ENCODE measurements around the gene CYYR1. TPM values are rescaled to one million over a fixed set of nuclear protein-coding genes. Genes with fewer than 3 reads are reported as not detected.

The CYYR1 gene
- total and polyA plus RNA-seq, 5 experiments from 2014 or later: not detected

- ATAC-seq (no peak), DNase-seq (no peak)
- H3K36me3 Mint-ChIP-seq: peaks cover 0 to 18% (median 8%) of the 10 kb centered on the region in 3 donors
- H3K4me1 Mint-ChIP-seq: peaks cover 0 to 7% (median 5%) of the 10 kb centered on the region in 4 donors
- H3K27me3 Mint-ChIP-seq: peaks cover 20 to 45% (median 24%) of the 10 kb centered on the region in 5 donors
- H3K4me3 Mint-ChIP-seq: peak overlapping the region in 6 of 10 donors; percentile 36 to 76 (median 54)
- peaks cover 5 to 34% (median 14%) of the 10 kb centered on the region in 9 donors for H3K9me3 Mint-ChIP-seq
- no peak overlapping the region for H3K27ac Mint-ChIP-seq
- POLR2A ChIA-PET: no interaction called here
Observed at GRCh38 chr21:26572076-26572701, 897 bp downstream of the CYYR1 start.

DNA sequence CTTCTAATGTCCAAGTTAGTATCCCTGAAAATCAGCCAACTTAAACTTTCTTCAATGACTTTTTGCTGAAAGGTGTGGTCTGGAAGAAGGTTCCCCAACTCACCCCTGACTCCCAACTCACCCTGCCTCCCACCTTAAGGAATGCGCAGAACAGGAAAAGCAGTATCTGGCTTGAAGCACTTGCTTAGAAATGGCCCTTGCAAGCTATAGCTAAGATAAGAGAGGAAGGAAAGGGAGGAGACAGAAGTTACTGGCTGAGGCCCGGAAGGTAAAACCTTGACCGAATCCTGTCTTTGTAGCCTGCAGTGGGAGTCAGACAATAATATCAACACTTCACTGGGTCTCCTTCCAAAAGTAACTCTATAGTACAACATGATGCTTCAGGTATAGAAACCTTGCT is 2.9 kb downstream of the CYYR1 start:
- H3K4me1 Mint-ChIP-seq: peaks cover 0 to 7% (median 5%) of the 10 kb centered on the region in 4 donors
- H3K36me3 Mint-ChIP-seq: peaks cover 0 to 18% (median 8%) of the 10 kb centered on the region in 3 donors
- no peak overlapping the region for H3K27ac Mint-ChIP-seq
- no peak overlapping the region for H3K4me3 Mint-ChIP-seq
- peaks cover 17 to 38% (median 25%) of the 10 kb centered on the region in 5 donors for H3K27me3 Mint-ChIP-seq
- POLR2A ChIA-PET: no interaction called here
- DNase-seq (no peak), ATAC-seq (no peak)
- peaks cover 5 to 33% (median 14%) of the 10 kb centered on the region in 9 donors for H3K9me3 Mint-ChIP-seq

GRCh38 chr21:26565546-26565945 is 7.5 kb downstream of the CYYR1 start:
- DNase-seq (no peak), ATAC-seq (no peak)
- Mint-ChIP-seq H3K4me3 (no peak overlapping the region), H3K9me3 (peaks cover 0 to 12% (median 0%) of the 10 kb centered on the region in 9 donors), H3K27ac (no peak overlapping the region), H3K4me1 (no peaks in the 10 kb centered on the region), H3K36me3 (peaks cover 0 to 3% (median 0%) of the 10 kb centered on the region in 3 donors), H3K27me3 (peaks cover 2 to 12% (median 11%) of the 10 kb centered on the region in 5 donors)
- POLR2A ChIA-PET: no interaction called here

GRCh38 chr21:26565111-26565510 is 8.0 kb downstream of the CYYR1 start:
- peaks cover 0 to 12% (median 0%) of the 10 kb centered on the region in 9 donors for H3K9me3 Mint-ChIP-seq

GRCh38 chr21:26563856-26564503 is 9.1 kb downstream of the CYYR1 start:
- Mint-ChIP-seq H3K4me1 (no peaks in the 10 kb centered on the region), H3K9me3 (peaks cover 0 to 4% (median 0%) of the 10 kb centered on the region in 9 donors), H3K27ac (no peak overlapping the region), H3K27me3 (peaks cover 0 to 12% (median 9%) of the 10 kb centered on the region in 5 donors), H3K36me3 (peaks cover 0 to under 1% (median 0%) of the 10 kb centered on the region in 3 donors), H3K4me3 (no peak overlapping the region)
- no peak for DNase-seq
- ATAC-seq: no peak
- POLR2A ChIA-PET: no interaction called here

More at GRCh38 chr21:26565111-26565510, 8.0 kb downstream of the CYYR1 start:
- ATAC-seq (no peak), DNase-seq (no peak)
- no peak overlapping the region for H3K27ac Mint-ChIP-seq
- H3K36me3 Mint-ChIP-seq: peaks cover 0 to 3% (median 0%) of the 10 kb centered on the region in 3 donors
- H3K27me3 Mint-ChIP-seq: peaks cover 0 to 12% (median 11%) of the 10 kb centered on the region in 5 donors
- H3K4me1 Mint-ChIP-seq: no peaks in the 10 kb centered on the region
- no peak overlapping the region for H3K4me3 Mint-ChIP-seq
- POLR2A ChIA-PET: no interaction called here

DNA sequence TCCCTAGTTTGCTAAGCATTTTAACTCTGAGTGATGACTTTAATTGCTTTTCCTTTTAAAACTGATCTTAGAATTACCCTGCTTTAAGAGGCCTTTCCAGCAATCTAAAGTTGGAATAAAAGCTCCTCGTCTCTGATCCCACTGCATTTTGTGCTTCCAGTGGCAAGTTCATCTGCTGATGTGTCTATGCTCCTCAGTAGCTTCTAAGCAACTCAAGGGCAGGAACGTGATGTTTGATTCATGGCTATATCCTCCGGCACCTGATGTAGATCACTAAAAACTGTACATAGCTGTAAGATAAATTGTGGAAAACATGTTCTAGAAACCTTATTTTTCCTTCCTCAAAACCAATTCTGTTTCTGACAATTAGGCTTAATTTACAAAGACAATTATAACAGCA is 12.5 kb downstream of the CYYR1 start:
- H3K4me1 Mint-ChIP-seq: no peaks in the 10 kb centered on the region
- no peaks in the 10 kb centered on the region for H3K9me3 Mint-ChIP-seq
- no peaks in the 10 kb centered on the region for H3K36me3 Mint-ChIP-seq
- POLR2A ChIA-PET: no interaction called here
- H3K27ac Mint-ChIP-seq: no peak overlapping the region
- peaks cover 0 to 17% (median 3%) of the 10 kb centered on the region in 5 donors for H3K27me3 Mint-ChIP-seq
- DNase-seq: no peak
- H3K4me3 Mint-ChIP-seq: no peak overlapping the region
- ATAC-seq: no peak

GRCh38 chr21:26559099-26559498 is 14.0 kb downstream of the CYYR1 start:
- ATAC-seq: no peak
- peaks cover 0 to 13% (median 2%) of the 10 kb centered on the region in 5 donors for H3K27me3 Mint-ChIP-seq
- H3K9me3 Mint-ChIP-seq: no peaks in the 10 kb centered on the region
- DNase-seq: no peak
- no peak overlapping the region for H3K4me3 Mint-ChIP-seq
- no peaks in the 10 kb centered on the region for H3K36me3 Mint-ChIP-seq
- POLR2A ChIA-PET: no interaction called here
- no peaks in the 10 kb centered on the region for H3K4me1 Mint-ChIP-seq
- no peak overlapping the region for H3K27ac Mint-ChIP-seq

GRCh38 chr21:26557106-26557505 is 16.0 kb downstream of the CYYR1 start:
- peaks cover 0 to 8% (median 2%) of the 10 kb centered on the region in 5 donors for H3K27me3 Mint-ChIP-seq
- no peaks in the 10 kb centered on the region for H3K36me3 Mint-ChIP-seq
- H3K4me1 Mint-ChIP-seq: no peaks in the 10 kb centered on the region
- no peak for ATAC-seq
- no peak for DNase-seq
- no peak overlapping the region for H3K4me3 Mint-ChIP-seq
- H3K27ac Mint-ChIP-seq: no peak overlapping the region
- H3K9me3 Mint-ChIP-seq: no peaks in the 10 kb centered on the region
- POLR2A ChIA-PET: no interaction called here

GRCh38 chr21:26555540-26556146 is 17.4 kb downstream of the CYYR1 start:
- Mint-ChIP-seq H3K27me3 (peaks cover 0 to 4% (median 0%) of the 10 kb centered on the region in 5 donors), H3K27ac (no peak overlapping the region), H3K4me1 (no peaks in the 10 kb centered on the region), H3K9me3 (no peaks in the 10 kb centered on the region), H3K36me3 (no peaks in the 10 kb centered on the region), H3K4me3 (no peak overlapping the region)
- POLR2A ChIA-PET: no interaction called here
- ATAC-seq: no peak
- DNase-seq: no peak

- peaks cover 0 to 4% (median 0%) of the 10 kb centered on the region in 9 donors for H3K9me3 Mint-ChIP-seq
- H3K27me3 Mint-ChIP-seq: peaks cover 0 to 4% (median 0%) of the 10 kb centered on the region in 5 donors
- no peak overlapping the region for H3K27ac Mint-ChIP-seq
- no peak overlapping the region for H3K4me3 Mint-ChIP-seq
- no peaks in the 10 kb centered on the region for H3K36me3 Mint-ChIP-seq
- ATAC-seq (no peak), DNase-seq (no peak)
- H3K4me1 Mint-ChIP-seq: no peaks in the 10 kb centered on the region
- POLR2A ChIA-PET: no interaction called here
Observed at GRCh38 chr21:26554365-26554764, 18.7 kb downstream of the CYYR1 start.

GRCh38 chr21:26553898-26554297 is 19.2 kb downstream of the CYYR1 start:
- no peak overlapping the region for H3K4me3 Mint-ChIP-seq
- no peak for ATAC-seq
- H3K4me1 Mint-ChIP-seq: no peaks in the 10 kb centered on the region
- peaks cover 0 to 4% (median 0%) of the 10 kb centered on the region in 9 donors for H3K9me3 Mint-ChIP-seq
- no peak overlapping the region for H3K27ac Mint-ChIP-seq
- peaks cover 0 to 4% (median 0%) of the 10 kb centered on the region in 5 donors for H3K27me3 Mint-ChIP-seq
- no peak for DNase-seq
- POLR2A ChIA-PET: no interaction called here
- no peaks in the 10 kb centered on the region for H3K36me3 Mint-ChIP-seq

DNA sequence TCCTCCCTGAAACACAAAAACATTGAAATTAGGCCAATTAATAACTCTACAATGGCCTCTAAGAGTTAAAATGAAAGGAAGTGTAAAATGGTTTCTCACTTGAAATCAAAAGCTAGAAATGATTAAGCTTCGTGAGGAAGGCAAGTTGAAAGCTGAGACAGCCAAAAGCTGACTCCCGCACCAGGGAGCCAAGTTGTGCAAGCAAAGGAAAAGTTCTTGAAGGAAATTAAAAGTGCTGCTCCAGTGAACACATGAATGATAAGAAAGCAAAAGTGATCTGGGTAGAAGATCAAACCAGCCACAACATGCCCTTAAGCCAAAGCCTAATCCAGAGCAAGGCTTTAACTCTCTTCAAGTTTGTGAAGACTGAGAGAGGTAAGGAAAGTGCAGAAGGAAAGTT is 22.8 kb downstream of the CYYR1 start:
- Mint-ChIP-seq H3K27me3 (peaks cover 0 to 11% (median 0%) of the 10 kb centered on the region in 5 donors), H3K36me3 (no peaks in the 10 kb centered on the region), H3K9me3 (peaks cover 0 to 4% (median 0%) of the 10 kb centered on the region in 9 donors), H3K4me3 (no peak overlapping the region), H3K4me1 (no peaks in the 10 kb centered on the region), H3K27ac (no peak overlapping the region)
- no peak for DNase-seq
- ATAC-seq: no peak
- POLR2A ChIA-PET: no interaction called here

- Mint-ChIP-seq H3K27ac (no peak overlapping the region), H3K27me3 (peaks cover 0 to 11% (median 0%) of the 10 kb centered on the region in 5 donors), H3K4me3 (no peak overlapping the region), H3K9me3 (peaks cover 0 to 4% (median 0%) of the 10 kb centered on the region in 9 donors), H3K36me3 (no peaks in the 10 kb centered on the region), H3K4me1 (no peaks in the 10 kb centered on the region)
- DNase-seq: no peak
- POLR2A ChIA-PET: no interaction called here
- no peak for ATAC-seq
Observed at GRCh38 chr21:26546446-26547097, 26.5 kb downstream of the CYYR1 start.
